Dermis microvascular lymphatic vessel endothelial cell (primary cell): ENCODE measurements around the gene PTPN14. TPM values are rescaled to one million over a fixed set of nuclear protein-coding genes. Genes with fewer than 3 reads are reported as not detected.

Source experiments
- DNase-seq, 2 donors: peaks; one replicate each; pipeline versions ENCODE4 v3.0.0 to v3.0.0-alpha.2; 2010; ENCODE audit warnings: low read depth in 2 of 2
- total RNA-seq: library from RNA; depleted of rRNA; stranded (reverse); fragments of >200 nt; gene quantifications from 2 replicates; pipeline ENCODE4 v1.2.1, GENCODE V29; 2014

PTPN14 gene
- total RNA-seq, 1 donor from 2014 or later: 54.3 TPM

DNA sequence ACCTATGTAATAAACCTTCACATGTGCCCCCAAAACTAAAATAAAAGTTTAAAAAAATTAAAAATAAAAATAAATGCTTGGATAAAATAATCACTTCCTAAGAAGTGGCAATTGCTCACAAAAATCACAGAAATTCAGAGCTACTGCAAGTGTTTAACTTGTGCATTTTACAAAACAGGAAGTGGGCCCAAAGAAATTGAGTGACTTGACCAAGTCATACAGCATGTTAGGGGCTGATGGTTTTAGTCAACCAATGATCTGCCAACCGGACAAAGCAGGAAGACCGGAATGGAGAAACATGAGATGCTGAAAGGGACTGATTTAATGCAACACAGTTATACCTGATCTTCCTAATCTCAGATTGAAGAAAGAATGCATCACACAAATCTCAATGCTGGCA lies 173.9 kb downstream of the PTPN14 start:
- DNase-seq: no peak

DNA sequence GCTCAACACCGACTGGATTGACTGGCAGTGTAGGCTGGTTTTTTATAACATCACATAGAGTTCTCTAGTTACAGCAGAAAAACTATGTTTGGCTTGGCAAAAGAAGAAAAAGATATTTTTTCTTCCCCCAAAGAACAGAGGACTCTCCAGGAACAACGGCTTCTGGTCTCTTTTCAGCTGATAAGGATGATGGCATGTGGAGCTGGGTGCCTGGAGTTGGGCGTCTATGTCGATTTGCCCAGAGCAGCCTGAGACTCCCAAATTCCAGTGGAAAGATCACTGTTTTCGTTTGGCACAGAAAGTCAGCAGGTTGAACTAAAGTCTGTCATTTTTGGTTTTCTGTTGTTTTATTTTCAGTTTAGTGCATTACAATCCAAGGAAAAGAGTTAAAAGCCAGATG lies 179.3 kb downstream of the PTPN14 start:
- no peak for DNase-seq

DNA sequence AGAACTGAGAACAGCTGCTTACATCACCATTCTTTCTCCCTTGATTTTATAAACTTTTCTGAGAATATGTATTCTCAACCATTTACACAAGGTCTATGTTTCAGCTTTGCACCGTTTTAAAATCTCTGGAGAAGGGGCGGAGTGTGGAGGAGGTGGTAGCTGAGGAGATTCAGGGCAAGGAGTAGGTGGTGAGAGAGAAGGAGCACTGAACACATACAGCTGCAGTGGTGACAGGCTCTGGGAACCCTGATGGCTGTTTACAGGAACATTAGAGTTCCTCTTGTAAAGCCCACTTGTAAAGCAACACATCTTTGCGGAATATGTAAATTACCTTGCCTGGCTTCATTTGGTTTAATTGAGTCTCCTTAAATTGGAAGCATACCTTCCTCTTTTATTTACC lies 180.8 kb downstream of the PTPN14 start:
- DNase-seq: no peak

DNA sequence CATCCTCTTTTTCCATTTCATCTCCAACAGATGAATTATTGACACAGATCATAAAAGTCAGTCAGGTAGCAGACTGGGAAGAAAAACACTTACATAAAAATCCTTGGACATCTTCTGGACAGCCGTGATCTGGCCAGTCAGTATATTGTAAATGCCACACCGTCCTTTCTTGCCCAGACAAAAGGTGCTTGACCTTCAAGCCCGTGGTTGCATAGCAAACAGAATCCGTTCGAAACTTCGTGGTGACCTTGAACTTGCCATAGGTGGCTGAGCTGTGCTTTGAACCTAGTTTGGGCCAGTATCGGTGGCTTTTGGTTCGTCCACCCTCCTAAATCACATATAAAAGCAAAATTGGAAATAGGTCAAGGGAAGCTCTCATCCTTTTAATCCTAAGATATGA lies 182.0 kb downstream of the PTPN14 start:
- no peak for DNase-seq

DNA sequence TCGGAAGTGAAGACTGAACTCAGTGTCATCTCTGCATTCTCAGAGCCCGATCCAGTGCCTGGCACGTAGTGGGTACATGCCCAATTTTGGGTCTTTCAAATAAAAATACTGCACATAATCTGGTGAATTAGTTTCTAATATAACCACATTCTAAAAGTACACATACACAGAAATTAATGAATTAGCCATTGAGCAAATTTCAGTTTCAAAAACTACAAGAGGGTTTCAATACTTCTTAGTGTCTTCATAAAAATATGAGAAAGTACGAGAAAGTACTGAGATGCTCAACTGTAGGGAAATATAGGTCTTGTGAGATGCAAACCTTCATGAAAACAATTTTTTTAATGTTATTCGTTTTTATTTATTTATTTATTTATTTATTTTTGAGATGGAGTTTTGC lies 183.6 kb downstream of the PTPN14 start:
- DNase-seq: no peak

DNA sequence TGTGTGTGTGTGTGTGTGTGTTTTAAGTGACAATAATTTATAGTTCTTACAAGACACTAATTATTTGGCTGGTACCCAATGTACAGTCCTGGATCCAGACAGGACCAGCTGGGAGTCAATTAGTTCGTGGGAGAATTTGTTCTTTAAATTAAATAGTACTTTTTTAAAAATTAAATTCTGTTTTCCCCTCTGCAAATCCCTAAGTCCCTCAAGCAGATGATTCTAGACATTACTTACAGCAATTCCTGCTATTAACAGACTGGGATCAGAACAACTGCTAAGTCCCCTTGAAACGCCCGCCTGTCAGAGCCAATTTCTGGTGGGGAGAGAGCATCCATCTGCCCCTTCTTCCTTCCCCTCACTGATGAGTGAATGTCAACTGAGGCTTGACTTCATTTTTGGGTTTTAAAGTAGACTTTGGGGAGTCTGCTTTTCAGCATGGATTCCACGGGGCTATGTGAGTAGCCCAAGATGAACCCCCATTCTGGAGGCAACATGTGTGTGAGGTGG lies 186.6 kb downstream of the PTPN14 start:
- no peak for DNase-seq

DNA sequence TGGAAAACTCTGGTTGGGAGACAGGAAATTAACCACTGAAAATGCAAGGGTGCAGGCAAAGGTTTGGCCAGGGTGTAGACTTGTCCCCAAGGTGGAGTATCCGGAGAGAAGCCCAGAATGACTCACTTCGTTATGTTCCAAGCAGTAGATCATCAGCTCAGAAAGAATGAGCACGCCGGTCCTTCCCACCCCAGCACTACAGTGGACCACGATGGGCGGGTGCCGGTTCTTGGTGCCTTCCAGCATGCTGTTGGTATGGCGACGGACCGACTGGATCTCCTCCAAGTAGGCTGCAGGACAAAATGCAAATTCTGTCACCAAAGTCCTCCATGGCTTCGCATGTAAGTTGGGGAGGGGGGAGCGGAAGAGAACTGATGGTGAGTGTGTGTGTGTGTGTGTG lies 187.0 kb downstream of the PTPN14 start:
- peak in 1 of 2 donors; percentile 13 for DNase-seq

DNA sequence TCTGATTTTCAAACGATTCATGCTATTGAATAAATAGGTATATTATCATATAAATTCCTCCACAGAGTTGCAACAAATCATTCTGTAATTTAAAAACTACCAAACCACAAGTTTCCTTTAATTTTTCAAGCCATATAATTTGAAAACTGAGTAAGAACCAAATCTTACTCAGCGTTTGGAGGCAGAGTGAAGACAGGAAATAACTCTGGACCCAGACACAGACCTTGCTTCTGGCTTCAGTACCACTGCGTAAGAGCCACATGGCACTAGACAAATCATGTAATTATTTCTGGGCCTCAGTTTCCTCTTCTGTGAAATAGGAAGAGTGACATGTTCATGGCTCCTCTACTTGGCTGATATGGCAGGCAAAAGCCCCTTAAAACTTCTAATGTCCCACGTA lies 188.0 kb downstream of the PTPN14 start:
- no peak for DNase-seq

DNA sequence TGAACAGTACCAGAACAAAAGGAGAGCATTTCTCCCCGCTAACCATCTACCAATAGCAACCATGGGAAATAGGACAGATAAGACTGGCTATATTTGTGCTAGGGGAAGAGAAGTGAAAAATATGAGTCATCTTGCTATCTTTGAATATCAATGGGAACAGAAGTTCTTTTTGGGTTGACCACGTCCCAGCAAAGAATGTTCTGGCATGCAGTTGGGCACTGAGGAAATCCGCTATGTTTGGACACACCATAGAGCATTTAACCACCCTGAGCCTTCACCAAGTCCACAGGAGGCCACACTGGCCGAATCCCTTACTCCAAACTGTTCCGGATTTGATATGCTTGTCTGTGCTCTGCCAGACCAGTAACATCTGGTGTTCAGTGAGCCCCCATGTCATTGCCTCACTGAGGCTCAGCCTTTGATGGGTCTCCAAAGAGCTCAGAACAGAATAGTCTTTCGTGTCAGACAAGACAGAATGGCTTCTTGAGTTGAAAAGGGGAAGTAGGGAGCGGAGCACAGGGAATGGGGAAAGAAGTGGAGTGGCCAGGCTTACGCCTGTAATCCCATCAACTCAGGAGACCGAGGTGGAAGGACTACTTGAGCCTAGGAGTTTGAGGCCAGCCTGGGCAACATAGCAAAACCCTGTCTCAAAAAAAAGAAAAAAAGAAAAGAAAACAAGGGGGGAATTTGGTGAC lies 189.1 kb downstream of the PTPN14 start:
- peak in 1 of 2 donors; percentile 61 for DNase-seq

DNA sequence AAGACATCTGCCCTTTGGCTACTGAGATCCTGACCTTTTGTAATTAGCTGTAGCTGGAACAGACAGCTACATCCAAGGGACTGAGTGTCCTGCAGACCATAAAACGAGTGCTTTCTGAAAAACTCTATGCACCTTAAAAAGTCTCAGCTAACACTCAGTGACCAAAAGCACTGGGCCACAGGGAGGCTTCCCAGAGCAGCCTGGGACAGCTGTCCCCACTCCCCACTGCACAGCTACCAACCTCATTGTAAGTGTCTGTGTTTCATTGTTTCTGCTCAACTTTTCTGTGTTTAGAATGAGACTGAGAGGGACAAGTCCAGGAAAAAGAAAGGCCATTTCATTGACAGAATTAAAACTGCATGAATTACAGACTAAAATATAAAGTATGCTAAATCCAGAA lies 189.8 kb downstream of the PTPN14 start:
- no peak for DNase-seq

DNA sequence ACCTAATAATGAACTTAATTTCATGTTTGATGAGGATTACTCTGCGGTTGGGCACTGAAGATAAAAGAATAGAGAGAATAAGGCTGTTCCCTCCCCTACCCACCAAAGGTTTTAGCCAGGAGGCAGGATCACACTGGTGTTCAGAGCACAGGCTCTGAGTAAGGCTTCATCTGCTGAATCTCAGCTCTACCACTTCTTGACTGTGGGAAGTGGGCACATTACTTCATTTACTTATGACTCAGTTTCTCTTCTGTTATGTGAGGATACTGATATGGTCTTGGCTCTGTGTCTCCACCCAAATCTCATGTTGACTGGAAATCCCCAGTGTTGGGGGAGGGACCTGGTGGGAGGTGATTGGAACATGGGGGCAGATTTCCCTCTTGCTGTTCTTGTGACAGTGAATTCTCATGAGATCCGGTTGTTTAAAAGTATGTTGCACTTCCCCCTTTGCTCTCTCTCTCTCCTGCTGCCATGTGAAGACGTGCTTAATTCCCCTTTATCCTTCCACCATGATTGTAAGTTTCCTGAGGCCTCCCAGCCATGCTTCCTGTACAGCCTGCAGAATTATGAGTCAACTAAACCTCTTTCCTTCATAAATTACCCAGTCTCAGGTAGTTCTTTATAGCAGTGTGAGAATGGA lies 190.8 kb downstream of the PTPN14 start:
- peak in 1 of 2 donors; percentile 10 for DNase-seq

DNA sequence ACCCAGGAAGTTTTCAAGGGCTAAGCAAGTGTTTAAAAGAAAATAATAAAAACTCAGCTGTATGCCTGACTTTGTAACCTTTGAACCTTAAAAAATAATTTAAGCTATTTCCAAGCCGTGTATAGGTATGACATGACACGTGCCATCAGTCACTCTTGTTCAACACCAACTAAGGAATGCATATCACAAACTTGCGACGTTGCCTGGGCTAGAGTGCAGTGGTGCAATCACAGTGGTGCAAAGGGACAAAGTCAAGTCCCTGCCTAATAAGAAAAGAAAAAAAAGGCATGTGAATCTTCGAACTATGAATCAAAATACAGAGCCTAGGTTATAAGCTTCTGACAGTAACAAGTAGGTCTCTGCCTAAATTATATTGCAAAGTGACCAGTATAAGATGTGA lies 191.3 kb downstream of the PTPN14 start:
- DNase-seq: no peak

DNA sequence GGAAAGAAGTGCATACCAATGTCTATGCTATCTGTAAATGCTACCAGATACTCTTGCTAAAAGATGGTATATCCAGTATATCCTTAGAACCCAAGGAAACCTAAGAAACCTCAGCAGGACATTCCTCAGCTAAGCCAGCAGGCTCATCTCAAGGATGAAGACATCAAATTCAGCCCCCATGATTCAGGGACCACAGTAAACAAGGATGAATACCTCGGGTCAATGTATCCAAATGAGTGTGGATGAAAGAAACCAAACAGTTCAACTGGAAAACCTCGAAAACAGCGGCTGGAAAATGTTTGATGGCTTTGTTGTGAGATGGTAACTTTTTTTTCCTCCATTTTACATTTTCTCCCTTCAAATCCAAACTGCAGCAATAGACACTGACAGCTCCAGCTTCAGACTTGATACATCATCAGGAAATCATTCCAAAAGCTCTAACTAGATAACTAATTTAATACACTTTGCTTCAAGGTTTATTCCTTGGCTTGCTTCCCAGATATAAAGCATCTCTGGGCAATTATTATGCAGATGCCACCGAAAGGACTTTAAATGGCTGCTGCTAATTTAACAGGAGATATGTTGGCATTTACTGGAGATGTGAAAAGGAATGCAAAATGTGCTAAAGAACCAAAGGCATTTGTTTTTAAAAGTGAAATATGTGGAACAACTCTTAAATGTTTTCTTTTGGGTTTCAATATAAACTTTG lies 196.8 kb downstream of the PTPN14 start:
- no peak for DNase-seq

DNA sequence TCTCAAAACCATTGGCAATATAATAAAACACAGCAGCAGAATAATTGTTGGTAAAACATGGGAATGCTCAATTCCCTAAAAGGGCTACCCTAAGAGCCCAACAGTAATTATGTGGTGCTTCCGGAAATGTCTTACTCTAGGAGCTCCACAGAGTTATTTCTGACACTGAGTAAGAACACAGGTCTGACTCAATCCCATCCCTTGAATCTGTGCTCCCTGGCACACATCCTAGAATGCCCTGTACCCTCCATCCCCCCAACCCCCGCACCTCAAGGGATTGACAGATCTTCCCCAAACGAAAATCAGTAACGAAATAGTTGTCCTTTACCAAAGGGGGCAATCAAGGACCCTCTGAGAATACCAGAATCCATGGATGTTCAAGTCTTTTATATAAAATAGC lies 198.6 kb downstream of the PTPN14 start:
- DNase-seq: no peak

DNA sequence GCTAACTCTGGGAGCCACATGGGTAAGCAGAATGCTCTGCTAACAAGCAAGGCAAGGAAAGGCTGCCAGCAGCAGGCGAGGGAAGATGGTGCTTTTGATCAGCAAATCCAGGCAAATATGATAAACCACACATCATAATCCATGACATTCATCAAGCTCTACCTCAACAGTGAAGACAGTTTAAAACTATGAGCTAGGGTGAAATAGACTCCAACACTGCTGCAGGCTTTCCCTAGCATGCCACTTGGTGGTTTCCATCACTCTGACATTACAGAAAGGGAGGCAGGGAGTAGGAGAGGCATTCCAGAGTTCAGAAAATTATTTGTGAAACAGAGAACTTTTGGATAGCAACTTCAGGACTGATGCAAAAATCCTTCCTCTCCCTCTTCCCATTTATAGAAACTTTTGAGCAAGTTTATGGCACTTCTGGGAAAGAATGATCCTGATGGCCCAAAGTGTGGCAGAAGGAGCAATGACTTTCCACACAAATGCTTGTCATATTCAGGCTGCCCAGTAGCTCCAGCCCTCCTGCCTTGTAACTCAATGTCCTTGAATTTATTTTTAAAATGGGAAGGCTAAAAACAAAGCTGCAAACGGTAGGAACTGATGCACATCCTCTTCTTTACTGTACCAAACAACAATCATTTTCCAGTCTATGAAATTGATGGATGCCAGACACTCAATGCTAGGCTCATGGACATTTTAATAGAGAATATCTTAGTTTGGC lies 199.7 kb downstream of the PTPN14 start:
- no peak for DNase-seq

DNA sequence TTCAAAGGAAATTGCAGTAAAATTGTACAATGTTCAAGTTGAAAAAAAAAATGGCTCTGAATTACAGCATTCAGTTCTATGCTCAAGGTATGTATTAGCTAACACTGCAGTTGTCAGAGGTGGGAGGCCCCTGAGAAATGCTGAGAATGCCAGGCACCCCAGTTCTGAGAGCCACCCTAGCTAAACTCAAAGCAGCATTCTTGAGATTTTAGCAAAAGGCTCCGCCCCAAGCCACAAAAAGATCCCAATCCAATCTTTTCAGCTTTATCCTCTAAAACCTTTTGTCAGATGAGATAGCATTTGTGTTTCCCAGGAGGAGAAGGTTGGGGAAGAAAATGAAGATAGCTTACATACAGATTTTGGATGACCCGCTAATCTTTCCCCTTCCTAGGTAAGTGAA lies 201.6 kb downstream of the PTPN14 start:
- DNase-seq: no peak

DNA sequence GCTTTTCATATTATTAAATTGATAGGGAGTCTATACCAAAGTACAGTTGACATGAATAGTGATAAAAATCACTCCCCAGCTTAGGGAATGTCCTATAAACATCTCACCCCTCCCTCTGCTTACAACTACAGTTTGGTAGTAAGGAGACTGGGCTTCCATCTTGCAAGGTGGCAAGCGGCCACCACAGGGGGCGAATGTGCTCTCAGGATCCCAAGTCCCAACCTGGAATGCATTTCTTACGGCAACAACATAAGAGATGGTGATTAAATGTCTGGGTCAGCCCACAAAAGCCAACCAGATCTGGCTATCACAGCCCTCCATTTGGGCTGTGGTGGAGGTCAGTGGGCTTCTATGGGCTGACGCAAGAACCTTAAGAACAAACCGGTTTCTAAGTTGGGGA lies 202.4 kb downstream of the PTPN14 start:
- DNase-seq: no peak

DNA sequence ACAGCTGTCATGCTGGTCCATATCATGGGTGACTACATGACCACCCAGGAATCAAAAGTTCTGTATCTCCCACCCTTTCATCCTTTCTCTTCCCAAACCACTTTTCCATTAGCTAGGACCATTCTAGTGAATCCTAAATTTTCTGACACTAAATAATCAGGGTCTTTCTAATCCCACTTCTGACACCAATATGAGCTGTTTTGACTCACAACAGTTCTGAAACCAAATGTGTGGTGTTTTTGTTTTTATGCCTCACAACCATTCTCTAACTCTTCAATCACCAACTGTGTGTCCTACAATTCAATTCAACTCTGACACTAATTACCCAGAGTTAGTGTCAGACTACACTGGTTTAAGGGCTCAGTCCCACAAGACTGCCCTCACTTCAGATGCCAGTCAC lies 206.5 kb downstream of the PTPN14 start:
- DNase-seq: no peak

DNA sequence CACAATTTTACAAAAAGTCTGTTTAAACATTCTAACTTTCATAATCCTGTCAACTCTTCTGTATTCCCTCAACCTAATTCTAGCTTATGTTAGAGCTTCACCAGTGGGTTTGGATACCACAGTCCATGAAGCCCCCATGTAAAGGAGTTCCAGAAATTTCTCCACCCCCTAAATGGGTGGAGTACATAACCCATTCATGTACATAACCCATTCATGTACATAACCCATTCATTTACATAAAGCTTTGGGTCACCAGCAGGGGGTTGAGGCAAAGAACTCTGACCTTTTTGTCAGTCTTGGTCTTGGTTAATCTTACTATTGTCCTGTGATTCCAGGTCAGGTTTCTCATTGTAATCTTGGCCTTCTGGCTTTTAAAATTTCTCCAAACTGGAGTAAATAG lies 208.9 kb downstream of the PTPN14 start:
- no peak for DNase-seq

DNA sequence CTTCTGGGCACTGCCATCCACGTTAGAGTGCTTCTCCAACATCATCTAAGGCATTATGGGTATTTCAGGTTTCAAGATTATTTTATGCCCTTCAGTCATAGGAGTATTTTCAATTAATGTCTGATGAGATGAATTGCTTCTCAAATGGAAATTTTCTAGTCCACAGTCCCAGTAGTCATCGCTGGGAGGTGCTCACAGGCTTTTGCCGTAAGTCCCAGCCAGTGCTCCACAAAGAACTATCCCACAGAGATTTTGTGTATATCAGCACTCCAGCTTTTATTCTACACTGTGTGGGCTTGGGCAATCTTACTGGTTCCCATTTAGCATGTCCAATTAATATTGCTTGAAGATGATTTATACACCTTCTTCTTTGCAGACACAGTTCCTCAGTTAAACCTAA lies 209.5 kb downstream of the PTPN14 start:
- DNase-seq: no peak

DNA sequence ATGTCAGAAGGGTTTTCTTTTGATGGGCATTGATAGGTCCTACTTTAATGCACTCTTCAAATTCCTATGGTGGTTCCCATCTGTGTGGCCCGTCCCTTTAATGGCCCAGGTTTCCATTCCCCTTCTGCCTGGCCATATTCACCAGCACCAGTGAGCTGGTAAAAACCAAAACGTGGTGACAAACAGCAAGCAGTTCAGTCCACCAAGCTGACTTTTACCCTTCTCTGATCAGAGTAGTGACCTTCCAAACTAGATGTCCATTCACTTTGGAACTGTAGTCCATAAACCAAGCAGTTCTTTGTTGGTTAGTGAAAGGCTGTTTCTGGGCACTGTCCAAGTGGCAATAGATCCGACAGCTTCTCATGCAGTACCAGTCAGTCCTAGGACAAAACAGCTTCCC lies 209.9 kb downstream of the PTPN14 start:
- DNase-seq: no peak

DNA sequence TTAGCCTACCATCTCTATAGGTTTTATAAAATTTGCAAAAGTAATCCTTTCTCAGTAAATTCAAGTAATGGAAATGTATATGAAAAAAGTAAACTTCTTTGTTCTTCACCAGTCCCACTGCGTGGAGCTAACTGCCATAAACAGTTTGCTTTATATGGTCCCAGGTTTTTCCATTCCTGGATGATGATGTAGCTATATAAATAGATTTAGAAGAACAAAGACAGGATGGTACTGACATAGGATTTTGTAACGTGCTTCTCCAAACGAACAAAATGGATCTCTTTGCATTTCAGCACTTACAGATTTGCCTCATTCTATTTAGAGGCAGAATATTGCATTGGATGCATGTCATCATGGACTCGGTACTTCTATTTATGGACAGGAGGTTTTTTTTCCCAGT lies 213.2 kb downstream of the PTPN14 start:
- DNase-seq: peak; percentile 49 to 63
